Mesothelial cell of epicardium (in vitro differentiated cells): ENCODE results near the gene ZNF18. TPM values are rescaled to one million over a fixed set of nuclear protein-coding genes. Genes with fewer than 3 reads are reported as not detected.
"Not testable (repeated sequence)": the region's sequence is repeated elsewhere in the genome, so short reads cannot be mapped to it uniquely, and the experiment has no call there.

Experiments
- DNase-seq, 2 experiments: peaks; one replicate each; pipeline ENCODE4 v3.0.0; 2021; ENCODE audit warnings: low spot score in 2 of 2; ENCODE audit not compliant: unreplicated experiment in 2 of 2
- H3K27ac Mint-ChIP-seq: 2 replicates; pipeline ENCODE4 v1.8.0; 2021; ENCODE audit warnings: mixed read lengths
- H3K27me3 Mint-ChIP-seq: 2 replicates; pipeline ENCODE4 v1.8.0; 2021; ENCODE audit warnings: low read depth, mixed read lengths
- H3K36me3 Mint-ChIP-seq: 2 replicates; pipeline ENCODE4 v1.8.0; 2021; ENCODE audit warnings: mixed read lengths
- H3K4me1 Mint-ChIP-seq: 2 replicates; pipeline ENCODE4 v1.8.0; 2021; ENCODE audit warnings: mixed read lengths
- H3K4me3 Mint-ChIP-seq: 2 replicates; pipeline ENCODE4 v1.8.0; 2021; ENCODE audit warnings: mild to moderate bottlenecking, moderate library complexity, mixed read lengths
- H3K9me3 Mint-ChIP-seq: 2 replicates; pipeline ENCODE4 v1.8.0; 2021; ENCODE audit warnings: mixed read lengths
- CTCF ChIP-seq: fragments of 200-600 bp; sonication (generic); IDR thresholded peaks from one replicate; pipeline ENCODE4 v1.5.0; 2021; ENCODE audit warnings: antibody characterized with exemption; ENCODE audit not compliant: unreplicated experiment
- total RNA-seq: library from RNA; stranded (reverse); gene quantifications from 3 replicates; pipeline ENCODE4 v1.2.1, GENCODE V29; 2021

Gene ZNF18
- total RNA-seq, 1 donor from 2014 or later, result 10.1 TPM

GRCh38 chr17:11944587-11944986 is 52.7 kb downstream of the ZNF18 start:
- no peaks in the 10 kb centered on the region for H3K9me3 Mint-ChIP-seq
- H3K36me3 Mint-ChIP-seq, result no peaks in the 10 kb centered on the region
- H3K4me1 Mint-ChIP-seq, result peaks cover 7% of the 10 kb centered on the region
- peaks cover 3% of the 10 kb centered on the region for H3K27me3 Mint-ChIP-seq
- H3K4me3 Mint-ChIP-seq, result no peak overlapping the region
- no peak for TF ChIP-seq CTCF
- no peak overlapping the region for H3K27ac Mint-ChIP-seq
- DNase-seq, result no peak

- peaks cover 7% of the 10 kb centered on the region for H3K4me1 Mint-ChIP-seq
- no peak for DNase-seq
- H3K27ac Mint-ChIP-seq, result no peak overlapping the region
- TF ChIP-seq CTCF, result no peak
- H3K4me3 Mint-ChIP-seq, result no peak overlapping the region
- H3K36me3 Mint-ChIP-seq, result no peaks in the 10 kb centered on the region
- H3K27me3 Mint-ChIP-seq, result peaks cover 6% of the 10 kb centered on the region
- H3K9me3 Mint-ChIP-seq, result no peaks in the 10 kb centered on the region
Measured at GRCh38 chr17:11943759-11944347, 53.4 kb downstream of the ZNF18 start.

GRCh38 chr17:11943086-11943485 is 54.2 kb downstream of the ZNF18 start:
- H3K4me1 Mint-ChIP-seq, H3K36me3 Mint-ChIP-seq, DNase-seq, H3K9me3 Mint-ChIP-seq, H3K4me3 Mint-ChIP-seq, H3K27me3 Mint-ChIP-seq, H3K27ac Mint-ChIP-seq: not testable (repeated sequence)

GRCh38 chr17:11940904-11941303 is 56.4 kb downstream of the ZNF18 start:
- Mint-ChIP-seq H3K36me3 (no peaks in the 10 kb centered on the region), H3K4me3 (no peak overlapping the region), H3K27ac (no peak overlapping the region), H3K4me1 (peaks cover 7% of the 10 kb centered on the region), H3K27me3 (peaks cover 24% of the 10 kb centered on the region), H3K9me3 (no peaks in the 10 kb centered on the region)
- TF ChIP-seq CTCF, result no peak
- no peak for DNase-seq

- no peak overlapping the region for H3K27ac Mint-ChIP-seq
- peak; percentile 41 to 78 for DNase-seq
- no peaks in the 10 kb centered on the region for H3K4me1 Mint-ChIP-seq
- H3K9me3 Mint-ChIP-seq, result no peaks in the 10 kb centered on the region
- TF ChIP-seq CTCF, result peak; percentile 94
- no peaks in the 10 kb centered on the region for H3K36me3 Mint-ChIP-seq
- H3K4me3 Mint-ChIP-seq, result no peak overlapping the region
- H3K27me3 Mint-ChIP-seq, result peaks cover 25% of the 10 kb centered on the region
Measured at GRCh38 chr17:11935734-11936406, 61.4 kb downstream of the ZNF18 start.

- no peaks in the 10 kb centered on the region for H3K4me1 Mint-ChIP-seq
- H3K9me3 Mint-ChIP-seq, result no peaks in the 10 kb centered on the region
- no peak overlapping the region for H3K4me3 Mint-ChIP-seq
- no peak for TF ChIP-seq CTCF
- no peak overlapping the region for H3K27ac Mint-ChIP-seq
- DNase-seq, result no peak
- no peaks in the 10 kb centered on the region for H3K36me3 Mint-ChIP-seq
- H3K27me3 Mint-ChIP-seq, result peaks cover 17% of the 10 kb centered on the region
Measured at GRCh38 chr17:11932337-11932898, 64.9 kb downstream of the ZNF18 start.
